ENCODE data around the gene SMARCD2.
"Not testable (repeated sequence)": the region's sequence is repeated elsewhere in the genome, so short reads cannot be mapped to it uniquely, and the experiment has no call there.

The SMARCD2 gene

DNA sequence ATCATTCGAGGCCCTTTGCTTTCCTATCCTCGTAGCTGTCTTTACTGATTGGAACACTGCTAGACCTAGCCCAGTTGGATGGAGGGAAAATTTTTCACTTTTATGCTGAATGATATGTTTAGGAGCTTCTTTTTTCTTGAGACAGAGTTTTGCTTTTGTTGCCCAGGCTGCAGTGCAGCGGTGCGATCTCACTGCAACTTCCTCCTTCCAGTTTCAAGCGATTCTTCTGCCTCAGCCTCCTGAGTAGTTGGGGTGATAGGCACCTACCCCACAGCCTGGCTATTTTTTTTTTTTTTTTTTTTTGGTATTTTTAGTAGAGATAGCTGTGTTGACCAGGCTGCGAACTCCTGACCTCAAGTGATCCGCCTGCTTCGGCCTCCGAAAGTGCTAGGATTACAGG is 32.5 kb downstream of the SMARCD2 start:
- DNase-seq (ENCODE audit: low read depth, low spot score), result no peak

- no peak for DNase-seq (ENCODE audit: low read depth, low spot score)
These were observed 36.9 kb downstream of the SMARCD2 start for GRCh38 chr17:63805591-63805990.

- no peak for DNase-seq (ENCODE audit: low read depth, low spot score)
These were observed 38.2 kb downstream of the SMARCD2 start for GRCh38 chr17:63804328-63804727.

DNA sequence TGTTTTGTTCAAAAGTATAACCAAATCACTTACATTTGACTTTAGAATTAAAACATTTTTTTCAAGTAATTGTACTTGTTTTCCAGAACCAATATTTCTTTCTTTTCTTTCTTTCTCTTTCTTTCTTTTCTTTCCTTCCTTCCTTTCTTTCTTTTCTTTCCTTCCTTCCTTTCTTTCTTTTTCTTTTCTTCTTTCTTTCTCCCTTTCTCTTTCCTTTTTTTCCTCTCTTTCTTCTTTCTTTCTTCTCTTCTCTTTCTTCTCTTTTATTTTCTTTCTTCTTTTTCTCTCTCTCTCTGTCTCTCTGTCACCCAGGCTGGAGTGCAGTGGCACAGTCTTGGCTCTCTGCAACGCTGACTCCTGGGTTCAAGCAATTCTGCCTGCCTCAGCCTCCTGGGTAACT is 41.7 kb downstream of the SMARCD2 start:
- DNase-seq (ENCODE audit: low read depth, low spot score), result no peak

GRCh38 chr17:63798572-63799106 is 43.8 kb downstream of the SMARCD2 start:
- no peak for DNase-seq (ENCODE audit: low read depth, low spot score)

DNA sequence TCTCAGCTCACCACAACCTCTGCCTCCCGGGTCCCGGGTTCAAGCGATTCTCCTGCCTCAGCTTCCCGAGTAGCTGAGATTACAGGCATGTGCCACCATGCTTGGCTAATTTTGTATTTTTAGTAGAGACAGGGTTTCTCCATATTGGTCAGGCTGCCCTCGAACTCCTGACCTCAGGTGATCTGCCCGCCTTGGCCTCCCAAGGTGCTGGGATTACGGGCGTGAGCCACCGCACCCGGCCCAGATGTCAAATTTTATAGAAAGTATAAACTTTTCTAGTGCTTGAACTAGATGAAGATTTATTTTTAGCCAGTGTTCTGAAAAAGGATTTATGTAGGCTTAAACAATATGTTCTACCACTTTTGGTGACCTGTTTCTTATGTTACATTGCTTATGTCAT is 46.1 kb downstream of the SMARCD2 start:
- not testable (repeated sequence) for DNase-seq (ENCODE audit: low read depth, low spot score)

- DNase-seq (ENCODE audit: low read depth, low spot score), result no peak
These were observed 50.3 kb downstream of the SMARCD2 start for GRCh38 chr17:63792055-63792729.

DNA sequence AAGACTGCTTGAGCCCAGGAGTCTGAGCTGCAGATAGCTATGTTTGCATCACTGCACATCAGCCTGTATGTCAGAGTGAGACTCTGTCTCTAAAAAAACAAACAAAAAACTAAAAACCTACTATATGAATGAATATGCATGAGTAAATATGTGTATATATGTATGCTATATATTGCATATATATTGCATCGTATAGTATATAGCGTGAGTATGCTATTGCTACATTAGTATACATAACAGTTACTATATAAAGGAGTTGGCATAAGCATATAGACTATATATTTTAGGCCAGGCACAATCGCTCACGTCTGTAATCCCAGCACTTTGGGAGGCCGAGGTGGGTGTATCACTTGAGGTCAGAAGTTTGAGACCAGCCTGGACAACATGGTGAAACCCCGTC is 52.4 kb downstream of the SMARCD2 start:
- no peak for DNase-seq (ENCODE audit: low read depth, low spot score)

DNA sequence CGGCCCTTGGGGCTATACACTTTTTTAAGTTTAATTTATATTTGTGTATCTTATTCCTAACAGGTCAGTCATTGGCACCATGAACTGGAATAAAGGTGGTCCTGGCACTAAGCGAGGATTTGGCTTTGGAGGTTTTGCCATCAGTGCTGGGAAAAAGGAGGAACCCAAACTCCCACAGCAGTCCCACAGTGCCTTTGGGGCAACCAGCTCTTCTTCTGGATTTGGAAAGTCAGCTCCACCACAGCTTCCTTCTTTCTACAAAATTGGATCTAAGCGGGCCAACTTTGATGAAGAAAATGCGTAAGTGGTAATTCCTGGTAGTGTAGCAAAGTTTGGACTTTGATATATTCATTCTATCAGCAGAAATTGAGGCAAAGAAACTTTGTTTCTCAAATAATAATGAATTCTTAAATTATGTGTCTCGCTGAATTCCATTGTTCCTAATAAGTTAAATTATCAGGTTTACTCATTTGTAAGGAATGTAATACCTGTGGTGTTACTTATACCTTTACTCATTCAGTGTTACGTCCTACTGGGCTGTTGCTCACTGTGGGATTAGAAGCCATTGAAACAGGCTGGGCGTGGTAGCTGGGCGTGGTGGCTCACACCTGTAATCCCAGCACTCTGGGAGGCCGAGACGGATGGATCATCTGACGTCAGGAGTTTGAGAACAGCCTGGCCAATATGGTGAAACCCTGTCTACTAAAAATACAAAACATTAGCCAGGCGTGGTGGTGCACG is 55.3 kb downstream of the SMARCD2 start:
- DNase-seq (ENCODE audit: low read depth, low spot score), result no peak

DNA sequence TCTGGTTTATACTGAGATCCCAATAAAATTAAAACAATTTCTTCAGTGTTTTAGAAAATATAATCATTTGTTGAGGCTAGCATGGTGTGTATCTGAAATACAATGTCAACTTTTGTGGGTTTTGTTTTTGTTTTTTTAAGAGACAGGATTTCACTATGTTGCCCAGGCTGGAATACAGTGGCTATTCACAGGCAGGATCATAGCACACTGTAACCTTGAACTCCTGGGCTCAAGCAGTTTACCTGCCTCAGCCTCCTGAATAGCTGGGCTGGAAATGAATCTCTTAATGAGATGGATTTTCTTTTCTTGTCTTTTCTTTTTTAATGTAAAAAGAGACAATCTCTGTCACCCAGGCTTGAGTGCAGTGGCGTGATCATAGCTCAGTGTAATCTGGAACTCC is 56.4 kb downstream of the SMARCD2 start:
- no peak for DNase-seq (ENCODE audit: low read depth, low spot score)

- DNase-seq (ENCODE audit: low read depth, low spot score), result no peak
These were observed 56.9 kb downstream of the SMARCD2 start for GRCh38 chr17:63785556-63785955.

GRCh38 chr17:63783522-63783921 is 59.0 kb downstream of the SMARCD2 start:
- no peak for DNase-seq (ENCODE audit: low read depth, low spot score)
